GM12865 (cell line): ENCODE data around the gene CDK9.

Experiments used
- DNase-seq: peaks from one replicate; pipeline ENCODE4 v3.0.0; 2010; ENCODE audit warnings: low read depth
- H3K4me3 ChIP-seq: 2 replicates; pipeline ENCODE4 v1.5.1; 2011; ENCODE audit warnings: mild to moderate bottlenecking, low read depth, low read length, control low read depth
- CTCF ChIP-seq: IDR thresholded peaks from 2 replicates; pipeline ENCODE4 v1.5.1; 2011; ENCODE audit warnings: low read length, control low read depth, low read depth, inconsistent platforms; ENCODE audit not compliant: insufficient read depth; ENCODE audit errors: missing control alignments

Gene CDK9

GRCh38 chr9:127783111-127784008 is 2.5 kb upstream of the CDK9 start:
- peak; percentile 84 for DNase-seq
- TF ChIP-seq CTCF = no peak
- H3K4me3 ChIP-seq = no peak overlapping the region; the same call in 1 of the 2 replicates

- TF ChIP-seq CTCF = peak; percentile 88
- DNase-seq = peak; percentile 91
- H3K4me3 ChIP-seq = peak overlapping the region; percentile 59
Measured at GRCh38 chr9:127785023-127785932, 556 bp upstream of the CDK9 start.

- TF ChIP-seq CTCF = no peak
- H3K4me3 ChIP-seq = peak overlapping the region; percentile 92
- DNase-seq = no peak
Measured at GRCh38 chr9:127786773-127787104, 905 bp downstream of the CDK9 start.

GRCh38 chr9:127788337-127789011 is 2.6 kb downstream of the CDK9 start:
- no peak for TF ChIP-seq CTCF
- DNase-seq = no peak
- H3K4me3 ChIP-seq = no peak overlapping the region

- no peak overlapping the region for H3K4me3 ChIP-seq
- no peak for TF ChIP-seq CTCF
- DNase-seq = no peak
Measured at GRCh38 chr9:127789179-127789578, 3.3 kb downstream of the CDK9 start.

GRCh38 chr9:127790094-127790855 is 4.4 kb downstream of the CDK9 start:
- no peak for DNase-seq
- no peak for TF ChIP-seq CTCF
- no peak overlapping the region for H3K4me3 ChIP-seq
